Hindlimb muscle (tissue), 1 donor: Measurements from ENCODE around the gene HPS4. TPM values are rescaled to one million over a fixed set of nuclear protein-coding genes. Genes with fewer than 3 reads are reported as not detected.
"Not testable (repeated sequence)": the region's sequence is repeated elsewhere in the genome, so short reads cannot be mapped to it uniquely, and the experiment has no call there.

ENCODE experiments used
- DNase-seq: peaks from one replicate; pipeline ENCODE4 v3.0.0-alpha.2; 2013
- polyA plus RNA-seq: library from polyadenylated mRNA; unstranded; fragments of 120-200 nt; gene quantifications from one replicate; pipeline ENCODE4 v1.2.1, GENCODE V29; 2013; ENCODE audit not compliant: insufficient read length

HPS4 gene
- polyA plus RNA-seq: 18.0 TPM

DNA sequence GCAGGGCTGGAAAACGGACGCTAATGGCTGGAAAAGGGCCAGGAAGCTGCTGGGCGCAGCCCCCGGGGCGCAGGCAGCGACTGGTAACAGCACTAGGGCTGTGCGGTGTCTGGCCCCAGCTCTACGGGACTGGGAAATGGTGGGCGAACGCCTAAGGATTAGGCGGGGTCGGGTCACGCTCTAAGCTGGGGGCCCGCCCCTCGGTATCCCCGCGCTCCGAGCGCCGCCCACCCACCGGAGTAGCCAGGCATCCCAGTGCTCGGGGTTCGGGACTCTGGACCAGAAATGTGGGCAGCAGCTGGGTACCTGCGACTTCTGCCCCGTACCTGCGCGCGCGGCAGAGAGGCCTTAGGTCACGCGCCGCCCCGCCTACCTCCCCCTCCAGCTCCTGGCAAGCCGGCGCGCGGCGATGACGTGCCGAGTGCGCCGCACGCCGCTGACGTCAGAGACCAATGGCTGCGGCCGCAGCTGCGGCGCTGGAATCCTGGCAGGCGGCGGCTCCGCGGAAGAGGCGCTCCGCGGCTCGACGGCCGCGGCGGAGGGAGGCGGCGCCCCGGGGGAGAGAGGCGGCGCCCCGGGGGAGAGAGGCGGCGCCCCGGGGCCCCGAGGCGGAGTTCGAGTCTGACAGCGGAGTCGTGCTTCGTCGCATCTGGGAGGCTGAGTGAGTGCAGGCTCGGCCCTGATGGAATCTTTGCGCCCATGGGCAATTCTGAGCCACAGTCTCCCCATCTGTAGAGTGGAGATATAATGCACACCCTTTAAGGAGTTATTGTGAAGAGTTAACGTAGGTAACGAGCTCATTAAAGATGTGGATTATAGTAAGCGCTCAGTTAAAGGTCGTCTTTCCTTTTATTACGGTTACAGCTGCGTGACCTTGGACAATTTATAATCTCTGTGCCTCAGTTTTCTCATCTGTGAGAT is at the start of gene HPS4, which contains the start of gene SRRD:
Gene HPS4, minus strand, starts transcription at position 345 of the 921 bp plus-strand sequence. CDS start 2,021 bp downstream, outside the sequence.
Gene SRRD, plus strand, starts transcription at position 439 of the 921 bp plus-strand sequence. Its CDS starts 14 bp downstream, at position 453.
- DNase-seq: peak; percentile 94

GRCh38 chr22:26529345-26529744 is 45.8 kb upstream of the HPS4 start:
- no peak for DNase-seq

DNA sequence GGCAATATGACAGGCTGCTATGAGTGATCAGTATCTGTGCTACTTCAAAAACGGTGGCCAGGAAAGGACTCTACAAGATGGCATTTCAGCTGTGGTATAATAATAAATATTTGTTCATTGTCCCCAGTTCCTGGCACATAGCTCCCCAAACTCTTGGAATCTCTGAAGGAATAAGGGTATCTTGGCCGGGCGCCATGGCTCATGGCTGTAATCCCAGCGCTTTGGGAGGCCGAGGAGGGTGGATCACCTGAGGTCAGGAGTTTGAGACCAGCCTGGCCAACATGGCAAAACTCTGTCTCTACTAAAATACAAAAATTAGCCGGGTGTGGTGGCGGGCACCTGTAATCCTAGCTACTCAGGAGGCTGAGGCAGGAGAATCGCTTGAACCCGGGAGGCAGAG is 44.9 kb upstream of the HPS4 start:
- DNase-seq: not testable (repeated sequence)

DNA sequence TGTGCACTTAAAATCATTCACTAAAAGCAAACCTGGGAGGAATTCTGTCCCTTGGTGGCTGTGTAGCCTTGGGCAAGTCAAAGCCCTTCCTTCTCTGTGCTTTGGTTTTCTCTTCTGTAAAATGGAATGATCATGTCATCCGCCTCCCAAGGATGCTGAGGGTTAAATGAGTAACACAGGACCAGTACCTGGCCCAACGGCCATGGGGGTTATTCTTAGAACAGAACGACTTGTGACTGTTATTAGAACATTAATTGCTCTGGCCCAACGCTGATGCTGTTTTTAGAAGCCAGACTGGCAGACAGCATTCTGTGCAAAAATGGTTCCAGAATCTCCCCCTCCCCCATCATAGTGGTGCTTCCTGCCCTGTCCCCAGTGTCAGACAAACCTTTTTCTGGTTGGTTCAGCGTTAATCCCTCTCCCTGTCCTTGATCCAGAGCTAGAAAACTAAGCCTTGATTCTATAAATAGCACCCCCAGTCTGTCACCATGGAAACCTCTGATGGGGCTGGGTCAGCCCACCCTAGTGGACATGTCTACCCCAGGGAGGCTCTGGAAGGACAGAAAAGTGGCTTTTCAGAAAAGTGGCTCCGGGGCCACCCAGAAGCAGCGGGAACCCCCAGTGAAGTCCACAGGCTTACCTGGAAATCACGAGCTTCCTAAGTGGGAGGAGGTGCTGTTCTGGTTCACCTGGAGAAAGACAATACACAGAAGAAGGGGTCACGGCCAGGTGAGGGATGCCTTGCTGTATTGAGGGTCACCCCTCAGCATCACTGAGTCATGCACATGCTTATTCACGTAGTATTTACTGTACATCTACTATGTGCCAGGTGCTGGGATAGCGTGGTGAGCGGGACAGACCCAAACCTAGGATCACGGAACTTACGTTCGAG is 44.2 kb upstream of the HPS4 start:
- DNase-seq: no peak

- no peak for DNase-seq
These were observed 43.6 kb upstream of the HPS4 start for GRCh38 chr22:26527167-26527566.

DNA sequence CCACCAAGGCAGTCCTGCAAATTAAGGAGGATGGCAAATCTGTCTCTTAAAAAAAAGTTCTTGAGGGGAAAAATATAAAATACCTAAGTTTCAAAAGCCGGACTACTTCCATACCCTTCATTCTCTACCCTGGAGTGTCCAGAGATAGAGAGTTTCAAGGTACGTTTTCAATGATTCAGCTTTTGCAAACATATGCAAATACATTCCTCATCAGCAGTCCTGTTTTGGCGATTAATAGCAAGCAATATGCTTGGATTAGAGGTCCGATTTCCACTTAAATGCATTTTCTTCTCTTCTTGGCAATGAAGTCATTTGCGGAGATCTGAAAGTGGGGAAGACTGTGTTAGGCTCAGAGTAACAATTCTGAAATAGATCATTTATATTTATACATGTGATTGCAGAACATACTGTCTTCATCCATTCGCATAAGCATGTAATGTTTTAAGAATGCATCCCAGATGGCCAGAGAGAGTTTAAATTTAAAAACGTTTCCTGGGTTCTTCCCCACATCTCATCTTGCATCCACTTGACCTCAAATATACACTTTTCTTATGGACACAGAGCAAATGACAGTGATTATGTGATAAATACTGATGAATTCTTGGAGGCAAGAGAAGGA is 42.5 kb upstream of the HPS4 start:
- DNase-seq: no peak

DNA sequence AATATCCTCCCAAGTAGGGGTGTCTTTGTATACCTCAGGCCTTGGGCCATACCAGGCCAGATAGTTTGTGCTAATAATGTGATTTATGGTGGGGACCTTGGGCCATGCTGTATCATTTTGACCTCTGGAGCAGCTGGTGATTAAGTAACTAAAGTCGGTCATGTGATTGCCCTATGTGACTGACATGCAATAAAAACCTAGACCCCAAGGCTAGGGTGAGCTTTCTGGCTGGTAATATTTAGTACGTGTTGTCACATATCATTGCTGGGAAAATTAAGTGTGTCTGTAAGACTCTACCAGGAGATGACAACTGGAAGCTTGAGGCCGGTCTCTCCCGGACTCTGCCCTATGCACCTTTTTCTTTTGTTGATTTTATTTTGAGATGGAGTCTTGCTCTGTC is 41.3 kb upstream of the HPS4 start:
- no peak for DNase-seq

DNA sequence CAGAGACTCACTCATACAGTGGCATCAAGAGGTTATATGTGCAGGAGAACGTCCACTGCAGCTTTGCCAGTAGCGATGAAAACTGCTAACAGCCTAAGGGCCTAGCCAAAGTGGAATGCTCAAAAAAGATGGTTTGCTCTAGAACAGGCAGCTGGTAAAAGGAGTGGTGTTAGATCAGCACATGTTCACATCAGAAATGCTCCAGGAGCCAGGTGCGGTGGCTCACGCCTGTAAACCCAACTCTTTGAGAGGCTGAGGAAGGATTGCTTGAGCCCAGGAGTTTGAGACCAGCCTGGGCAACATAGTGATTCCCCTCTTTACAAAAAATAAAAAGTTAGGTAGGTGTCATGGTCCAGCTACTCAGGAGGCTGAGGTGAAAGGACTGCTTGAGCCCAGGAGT is 39.0 kb upstream of the HPS4 start:
- no peak for DNase-seq

- no peak for DNase-seq
These were observed 38.4 kb upstream of the HPS4 start for GRCh38 chr22:26522012-26522411.

- DNase-seq: no peak
These were observed 33.8 kb upstream of the HPS4 start for GRCh38 chr22:26517429-26517828.

DNA sequence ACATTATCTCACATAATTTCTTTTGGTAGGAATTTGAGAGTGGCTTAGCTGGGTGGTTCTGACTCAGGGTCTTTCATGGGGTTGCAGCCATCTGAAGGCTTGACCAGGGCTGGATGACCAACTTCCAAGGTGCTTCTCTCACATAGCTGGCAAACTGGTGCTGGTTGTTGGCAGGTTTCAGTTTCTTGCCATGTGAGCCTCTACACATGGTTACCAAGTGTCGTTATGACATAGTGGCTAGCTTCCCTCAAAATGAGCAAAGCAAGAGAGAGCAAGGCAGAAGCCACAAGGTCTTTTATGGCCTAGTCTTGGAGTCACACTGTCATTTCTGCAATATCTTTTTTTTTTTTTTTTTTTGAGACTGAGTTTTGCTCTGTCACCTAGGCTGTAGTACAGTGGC is 32.9 kb upstream of the HPS4 start:
- no peak for DNase-seq

DNA sequence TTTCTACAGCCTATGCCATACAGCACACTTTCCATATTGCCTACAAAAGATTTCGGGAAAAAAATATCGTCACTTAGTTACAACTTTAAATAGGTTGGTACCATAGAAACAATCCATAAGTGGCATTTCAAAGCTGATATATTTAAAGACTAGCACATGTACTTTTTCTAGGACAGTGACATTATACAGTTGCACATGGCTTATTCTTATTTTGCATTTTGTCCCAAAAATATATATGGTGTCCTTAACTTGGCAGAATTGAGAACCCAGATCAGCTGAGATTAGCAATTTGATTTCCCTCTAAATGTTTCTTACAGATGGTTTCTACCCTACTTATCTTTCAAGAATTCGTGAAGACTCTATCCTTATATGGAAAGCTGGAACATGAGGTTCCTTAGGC is 32.3 kb upstream of the HPS4 start:
- DNase-seq: no peak

DNA sequence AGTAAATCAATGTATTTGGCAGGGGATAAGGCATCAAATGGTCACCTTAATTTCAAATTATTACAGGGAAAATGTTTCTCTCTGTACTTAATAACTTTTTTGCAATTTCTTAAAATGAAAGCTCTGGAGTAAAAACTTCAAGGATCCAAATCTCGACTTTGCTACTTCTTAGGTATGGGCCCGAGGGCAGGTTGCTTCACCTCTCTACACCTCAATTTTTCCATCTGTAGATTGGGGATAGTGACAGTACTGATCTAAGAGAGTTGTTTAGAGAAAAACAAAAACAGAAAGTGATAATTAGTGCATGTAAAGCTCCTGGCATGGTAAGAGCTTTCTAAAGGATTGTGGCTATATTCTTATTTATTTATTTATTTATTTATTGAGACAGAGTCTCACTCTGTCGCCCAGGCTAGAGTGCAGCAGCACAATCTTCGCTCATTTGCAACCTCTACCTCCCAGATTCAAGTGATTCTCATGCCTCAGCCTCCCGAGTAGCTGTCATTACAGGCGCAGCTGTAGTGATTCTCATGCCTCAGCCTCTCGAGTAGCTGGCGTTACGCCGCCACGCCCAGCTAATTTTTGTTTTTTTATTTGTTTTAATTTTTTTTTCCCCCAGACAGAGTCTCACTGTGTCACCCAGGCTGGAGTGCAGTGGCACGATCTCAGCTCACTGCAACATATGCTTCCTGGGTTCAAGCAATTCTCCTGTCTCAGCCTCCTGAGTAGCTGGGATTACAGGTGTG is 31.0 kb upstream of the HPS4 start:
- no peak for DNase-seq

DNA sequence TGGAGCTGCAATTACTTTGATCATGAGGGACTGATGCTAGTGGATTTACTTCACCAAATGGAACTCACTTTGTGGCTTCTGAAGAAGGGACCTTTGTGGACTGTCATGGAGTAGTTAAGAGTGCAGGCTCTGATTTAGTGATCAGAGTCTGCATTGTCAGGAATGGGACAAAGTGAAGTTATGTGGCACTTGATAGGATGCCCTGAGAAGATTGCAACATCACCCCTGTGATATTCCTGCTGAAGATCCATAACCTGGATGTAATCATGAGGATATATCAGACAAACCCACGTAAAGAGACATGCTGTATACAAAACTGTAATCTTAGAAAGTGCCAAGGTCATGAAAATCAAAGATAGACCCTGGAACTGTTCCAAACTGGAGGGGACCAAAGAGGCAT is 30.3 kb upstream of the HPS4 start:
- no peak for DNase-seq

GRCh38 chr22:26512149-26512793 is 28.7 kb upstream of the HPS4 start, which contains the start of gene TFIP11:
Gene TFIP11, minus strand, starts transcription at chr22:26512473. Its CDS starts 2,201 bp downstream, at chr22:26510272.
- DNase-seq: peak; percentile 96

DNA sequence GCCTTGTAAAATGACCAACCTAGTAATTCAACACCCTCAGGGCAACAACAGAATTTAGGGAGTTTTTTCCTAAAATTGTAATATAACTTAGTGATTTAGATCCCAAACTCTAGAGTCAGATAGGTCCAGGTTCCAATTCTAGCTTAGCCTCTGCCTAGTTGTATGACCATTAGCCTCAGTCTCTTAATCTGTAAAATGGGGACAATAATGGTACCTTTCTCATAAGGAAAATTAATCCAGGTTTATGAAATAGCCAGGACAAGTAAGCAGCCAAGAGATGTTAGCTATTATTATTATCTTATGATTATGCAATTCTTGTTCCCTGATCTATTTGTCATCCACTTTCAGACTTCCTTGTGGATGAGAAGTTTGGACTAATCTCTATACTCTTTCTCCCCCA is 24.6 kb upstream of the HPS4 start:
- no peak for DNase-seq

GRCh38 chr22:26503758-26504157 is 20.2 kb upstream of the HPS4 start:
- no peak for DNase-seq

GRCh38 chr22:26502688-26503561 is 19.3 kb upstream of the HPS4 start:
- no peak for DNase-seq

- no peak for DNase-seq
These were observed 18.4 kb upstream of the HPS4 start for GRCh38 chr22:26501996-26502395.

DNA sequence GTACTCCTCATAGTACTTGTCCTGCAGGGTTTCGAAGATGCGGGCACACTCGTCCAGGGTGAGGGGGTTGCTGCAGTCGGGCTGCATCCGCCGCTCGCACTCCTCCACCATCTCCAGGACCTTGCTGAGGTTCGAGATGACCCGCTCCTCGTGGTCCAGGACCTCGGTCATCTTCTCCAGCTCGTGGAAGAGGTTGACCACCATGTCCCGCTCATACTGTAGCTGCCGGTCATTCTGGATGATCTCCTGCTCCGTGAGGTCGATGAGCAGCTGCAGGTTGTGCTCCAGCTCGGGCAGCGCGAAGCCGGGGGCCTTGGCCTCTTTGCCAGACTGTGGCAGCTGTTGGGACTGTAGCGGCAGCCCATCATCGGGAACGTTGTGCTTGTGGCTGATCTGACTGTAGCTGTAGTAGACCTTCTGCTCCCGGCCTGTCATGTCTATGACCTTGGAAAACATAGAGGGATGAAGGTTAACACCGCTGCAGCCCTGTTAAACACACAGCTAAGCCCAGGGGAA is 15.7 kb upstream of the HPS4 start:
- DNase-seq: no peak
